ENCODE measurements around the gene CCDC34. TPM values are rescaled to one million over a fixed set of nuclear protein-coding genes. Genes with fewer than 3 reads are reported as not detected.
"Not testable (repeated sequence)": the region's sequence is repeated elsewhere in the genome, so short reads cannot be mapped to it uniquely, and the experiment has no call there.

The CCDC34 gene
- total RNA-seq, 1 donor from 2014 or later: 10.1 TPM

DNA sequence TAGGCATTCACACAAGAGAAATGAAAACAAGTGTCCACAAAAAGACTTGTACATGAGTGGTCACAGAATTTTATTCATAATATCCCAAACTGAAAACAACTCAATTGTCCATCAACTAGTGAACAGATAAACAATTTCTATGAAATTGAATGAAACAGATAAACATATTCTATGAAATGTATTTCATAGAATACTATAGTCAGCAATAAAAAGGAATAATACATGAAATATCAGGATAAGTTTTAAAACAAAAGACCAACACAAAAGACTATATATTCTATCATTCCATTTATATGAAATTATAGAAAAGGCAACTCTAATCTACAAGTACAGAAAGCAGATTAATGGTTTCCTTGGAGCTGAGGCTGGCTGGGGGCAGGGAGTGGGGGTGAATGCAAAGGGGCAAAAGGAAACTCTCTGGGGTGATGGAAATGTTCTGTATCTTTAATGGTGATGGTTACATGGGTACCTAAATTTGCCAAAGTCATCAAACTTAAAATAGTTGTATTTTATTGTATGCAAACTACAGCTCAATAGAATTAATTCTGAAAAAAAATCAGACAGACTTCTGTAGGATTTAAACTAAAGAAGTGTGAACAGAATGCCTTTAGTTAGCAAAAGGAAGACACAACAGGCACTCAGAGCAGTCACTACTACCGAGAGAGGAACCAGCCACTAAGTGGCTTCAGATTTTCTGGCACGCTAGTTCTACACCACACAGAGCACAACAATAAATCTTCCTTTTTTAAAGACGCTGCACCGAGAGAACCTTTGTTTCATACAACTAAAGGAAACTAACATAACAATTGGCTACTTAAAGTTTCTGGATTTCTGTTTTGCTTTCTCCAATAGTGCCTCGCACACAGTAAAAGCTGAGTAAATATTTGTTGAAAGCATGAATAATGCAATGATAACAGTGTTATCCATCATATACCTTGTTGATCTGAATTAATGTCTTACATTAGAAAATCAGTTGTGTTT is 15.4 kb downstream of the CCDC34 start:
- no peaks in the 10 kb centered on the region for H3K27me3 Mint-ChIP-seq
- H3K27ac Mint-ChIP-seq: no peak overlapping the region
- no peaks in the 10 kb centered on the region for H3K4me1 Mint-ChIP-seq
- DNase-seq: no peak
- no peak overlapping the region for H3K4me3 Mint-ChIP-seq
- no peaks in the 10 kb centered on the region for H3K9me3 Mint-ChIP-seq
- intact Hi-C loops (cut with micrococcal nuclease): no loop called here
- peaks cover 4% of the 10 kb centered on the region for H3K36me3 Mint-ChIP-seq (ENCODE audit: low read depth)

GRCh38 chr11:27339941-27340340 is 23.1 kb downstream of the CCDC34 start:
- no peak overlapping the region for H3K27ac Mint-ChIP-seq
- H3K36me3 Mint-ChIP-seq (ENCODE audit: low read depth): no peaks in the 10 kb centered on the region

DNA sequence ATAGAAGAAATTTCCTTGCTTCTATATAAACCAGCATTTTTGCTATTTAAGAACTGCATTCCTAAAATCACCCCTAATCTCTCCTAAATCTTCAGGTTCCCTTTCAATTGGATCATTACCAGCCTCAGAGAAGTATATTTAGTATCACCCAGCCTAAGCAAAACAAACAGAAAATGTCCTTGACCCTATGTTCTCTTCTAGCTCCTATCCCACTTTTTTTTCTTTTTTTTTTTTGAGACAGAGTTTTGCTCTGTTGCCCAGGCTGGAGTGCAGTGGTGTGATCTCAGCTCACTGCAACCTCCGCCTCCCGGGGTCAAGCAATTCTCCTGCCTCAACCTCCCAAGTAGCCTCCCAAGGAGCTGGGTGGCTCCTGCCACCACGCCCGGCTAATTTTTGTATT is 28.3 kb downstream of the CCDC34 start:
- H3K9me3 Mint-ChIP-seq; H3K27me3 Mint-ChIP-seq; DNase-seq; H3K4me3 Mint-ChIP-seq; H3K4me1 Mint-ChIP-seq; intact Hi-C loops (cut with micrococcal nuclease); H3K27ac Mint-ChIP-seq; H3K36me3 Mint-ChIP-seq (ENCODE audit: low read depth): not testable (repeated sequence)

More at GRCh38 chr11:27339941-27340340, 23.1 kb downstream of the CCDC34 start:
- intact Hi-C loops (cut with micrococcal nuclease): no loop called here
- no peaks in the 10 kb centered on the region for H3K27me3 Mint-ChIP-seq
- no peak overlapping the region for H3K4me3 Mint-ChIP-seq
- DNase-seq: no peak
- no peaks in the 10 kb centered on the region for H3K9me3 Mint-ChIP-seq
- no peaks in the 10 kb centered on the region for H3K4me1 Mint-ChIP-seq

DNA sequence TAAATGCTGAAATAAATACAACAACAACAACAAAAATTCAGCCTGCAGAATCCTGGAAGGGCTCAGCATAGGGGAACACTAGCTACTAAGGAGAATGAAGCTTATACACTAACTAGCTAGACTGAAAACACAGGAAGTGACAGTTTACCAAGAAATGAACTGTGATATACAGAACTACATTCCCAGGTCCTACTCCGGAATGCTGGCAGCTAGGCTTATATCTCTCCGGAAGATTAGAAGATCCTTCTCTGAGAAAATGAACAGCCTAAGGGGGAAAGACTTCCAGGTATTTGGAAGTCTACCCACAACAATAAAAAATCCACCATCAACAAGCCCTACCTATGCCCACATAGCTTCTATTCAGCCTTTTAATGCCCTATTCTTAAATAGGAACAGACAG is 31.0 kb downstream of the CCDC34 start:
- H3K27me3 Mint-ChIP-seq: no peaks in the 10 kb centered on the region
- no peak for DNase-seq
- intact Hi-C loops (cut with micrococcal nuclease): no loop called here
- H3K36me3 Mint-ChIP-seq (ENCODE audit: low read depth): no peaks in the 10 kb centered on the region
- H3K27ac Mint-ChIP-seq: no peak overlapping the region
- no peaks in the 10 kb centered on the region for H3K9me3 Mint-ChIP-seq
- no peaks in the 10 kb centered on the region for H3K4me1 Mint-ChIP-seq
- no peak overlapping the region for H3K4me3 Mint-ChIP-seq

DNA sequence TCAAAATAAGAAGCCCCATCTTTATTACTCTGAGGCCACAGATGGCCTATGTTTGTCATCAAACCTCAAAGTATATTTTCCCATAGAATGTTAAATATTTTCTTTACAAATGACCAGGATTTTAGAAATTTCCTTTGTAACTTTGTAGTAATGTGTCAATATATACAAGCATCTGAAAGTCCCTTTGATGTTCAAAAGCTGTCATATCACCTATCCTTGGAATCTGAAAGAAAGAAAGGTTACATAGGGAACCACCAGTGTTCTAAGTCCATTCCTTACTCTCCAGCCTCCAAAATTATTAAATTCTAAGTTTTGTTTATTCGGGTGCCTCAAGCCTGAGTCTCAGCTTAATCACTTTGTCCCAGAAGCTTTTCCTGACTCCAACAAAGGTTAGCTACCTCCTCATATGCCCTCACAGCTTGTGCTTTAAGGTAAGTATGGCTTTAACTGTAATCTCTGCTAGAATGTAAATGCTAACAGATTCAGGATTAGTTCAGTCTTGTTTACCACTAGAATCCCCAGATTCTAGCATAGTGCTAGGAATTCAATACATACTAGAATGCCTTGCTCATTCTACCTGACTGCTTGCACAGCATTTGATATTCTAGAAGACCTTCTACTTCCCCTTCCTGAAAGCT is 32.3 kb downstream of the CCDC34 start:
- Mint-ChIP-seq H3K4me1 (no peaks in the 10 kb centered on the region), H3K36me3 (ENCODE audit: low read depth) (no peaks in the 10 kb centered on the region), H3K9me3 (no peaks in the 10 kb centered on the region), H3K27me3 (no peaks in the 10 kb centered on the region), H3K27ac (no peak overlapping the region), H3K4me3 (no peak overlapping the region)
- intact Hi-C loops (cut with micrococcal nuclease): no loop called here
- DNase-seq: no peak

DNA sequence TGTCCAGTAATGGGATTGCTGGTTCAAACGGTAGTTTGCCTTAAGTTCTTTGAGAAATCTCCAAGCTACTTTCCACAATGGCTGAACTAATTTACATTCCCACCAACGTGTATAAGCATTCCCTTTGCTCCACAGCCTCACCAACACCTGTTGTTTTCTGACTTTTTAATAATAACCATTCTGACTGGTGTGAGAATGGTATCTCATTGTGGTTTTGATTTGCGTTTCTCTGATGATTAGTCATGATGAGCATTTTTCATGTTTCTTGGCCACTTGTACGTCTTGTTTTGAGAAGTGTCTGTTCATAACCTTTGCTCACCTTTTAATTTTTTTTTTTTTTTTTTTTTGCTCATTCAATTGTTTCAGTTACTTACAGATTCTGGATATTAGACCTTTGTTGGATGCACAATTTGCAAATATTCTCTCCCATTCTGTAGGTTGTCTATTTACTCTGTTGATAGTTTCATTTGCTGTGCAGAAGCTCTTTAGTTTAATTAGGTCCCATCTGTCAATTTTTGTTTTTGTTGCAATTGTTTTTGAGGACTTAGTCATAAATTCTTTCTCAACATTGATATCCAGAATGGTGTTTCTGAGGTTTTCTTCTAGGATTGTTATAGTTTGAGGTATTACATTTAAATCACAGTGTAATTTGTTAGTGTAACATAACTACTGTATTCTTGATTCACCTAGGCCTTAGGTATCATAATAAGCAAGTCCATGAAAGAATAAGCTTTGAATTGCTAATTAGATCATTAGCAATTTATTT is 33.0 kb downstream of the CCDC34 start:
- Mint-ChIP-seq H3K4me1 (no peaks in the 10 kb centered on the region), H3K27me3 (no peaks in the 10 kb centered on the region), H3K27ac (no peak overlapping the region), H3K9me3 (no peaks in the 10 kb centered on the region), H3K36me3 (ENCODE audit: low read depth) (no peaks in the 10 kb centered on the region), H3K4me3 (no peak overlapping the region)
- intact Hi-C loops (cut with micrococcal nuclease): no loop called here
- DNase-seq: no peak

GRCh38 chr11:27328614-27329013 is 34.4 kb downstream of the CCDC34 start:
- Mint-ChIP-seq H3K36me3 (ENCODE audit: low read depth) (no peaks in the 10 kb centered on the region), H3K4me1 (no peaks in the 10 kb centered on the region), H3K9me3 (no peaks in the 10 kb centered on the region), H3K27me3 (no peaks in the 10 kb centered on the region), H3K4me3 (no peak overlapping the region), H3K27ac (no peak overlapping the region)
- intact Hi-C loops (cut with micrococcal nuclease): no loop called here
- DNase-seq: no peak

DNA sequence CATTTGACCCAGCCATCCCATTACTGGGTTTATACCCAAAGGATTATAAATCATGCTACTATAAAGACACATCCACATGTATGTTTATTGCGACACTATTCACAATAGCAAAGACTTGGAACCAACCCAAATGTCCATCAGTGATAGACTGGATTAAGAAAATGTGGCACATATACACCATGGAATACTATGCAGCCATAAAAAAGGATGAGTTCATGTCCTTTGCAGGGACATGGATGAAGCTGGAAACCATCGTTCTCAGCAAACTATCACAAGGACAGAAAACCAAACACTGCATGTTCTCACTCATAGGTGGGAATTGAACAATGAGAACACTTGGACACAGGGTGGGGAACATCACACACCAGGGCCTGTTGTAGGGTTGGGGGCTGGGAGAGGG is 36.0 kb downstream of the CCDC34 start:
- H3K4me1 Mint-ChIP-seq; H3K27me3 Mint-ChIP-seq; H3K36me3 Mint-ChIP-seq (ENCODE audit: low read depth); H3K4me3 Mint-ChIP-seq; DNase-seq; H3K27ac Mint-ChIP-seq; intact Hi-C loops (cut with micrococcal nuclease); H3K9me3 Mint-ChIP-seq: not testable (repeated sequence)

DNA sequence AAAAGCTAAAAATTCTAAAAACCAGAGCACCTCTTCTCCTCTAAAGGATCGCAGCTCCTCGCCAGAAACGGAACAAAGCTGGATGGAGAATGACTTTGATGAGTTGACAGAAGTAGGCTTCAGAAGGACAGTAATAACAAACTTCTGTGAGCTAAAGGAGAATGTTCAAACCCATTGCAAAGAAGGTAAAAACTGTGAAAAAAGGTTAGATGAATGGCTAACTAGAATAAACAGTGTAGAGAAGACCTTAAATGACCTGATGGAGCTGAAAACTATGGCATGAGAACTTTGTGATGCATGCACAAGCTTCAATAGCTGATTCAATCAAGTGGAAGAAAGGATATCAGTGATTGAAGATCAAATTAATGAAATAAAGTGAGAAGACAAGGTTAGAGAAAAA is 40.8 kb downstream of the CCDC34 start:
- H3K9me3 Mint-ChIP-seq; H3K27me3 Mint-ChIP-seq; H3K4me1 Mint-ChIP-seq; DNase-seq; H3K36me3 Mint-ChIP-seq (ENCODE audit: low read depth); intact Hi-C loops (cut with micrococcal nuclease); H3K4me3 Mint-ChIP-seq; H3K27ac Mint-ChIP-seq: not testable (repeated sequence)

DNA sequence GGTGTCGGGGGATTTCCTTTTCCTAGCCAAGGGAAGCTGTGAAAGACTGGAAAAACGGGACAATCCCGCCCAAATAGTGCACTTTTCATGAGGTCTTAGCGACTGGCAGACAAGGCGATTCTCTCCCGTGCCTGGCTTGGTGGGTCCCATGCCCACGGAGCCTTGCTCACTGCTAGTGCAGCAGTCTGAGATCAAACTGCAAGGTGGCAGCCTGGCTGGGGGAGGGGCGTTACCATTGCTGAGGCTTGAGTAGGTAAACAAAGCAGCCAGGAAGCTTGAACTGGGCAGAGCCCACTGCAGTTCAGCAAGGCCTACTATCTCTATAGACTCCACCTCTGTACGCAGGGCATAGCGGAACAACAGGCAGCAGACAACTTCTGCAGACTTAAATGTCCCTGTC is 41.7 kb downstream of the CCDC34 start:
- intact Hi-C loops (cut with micrococcal nuclease); H3K27me3 Mint-ChIP-seq; H3K4me3 Mint-ChIP-seq; H3K27ac Mint-ChIP-seq; H3K4me1 Mint-ChIP-seq; H3K9me3 Mint-ChIP-seq; DNase-seq; H3K36me3 Mint-ChIP-seq (ENCODE audit: low read depth): not testable (repeated sequence)

GRCh38 chr11:27319072-27319471 is 43.9 kb downstream of the CCDC34 start:
- Mint-ChIP-seq H3K27ac (no peak overlapping the region), H3K9me3 (no peaks in the 10 kb centered on the region), H3K36me3 (ENCODE audit: low read depth) (no peaks in the 10 kb centered on the region), H3K27me3 (no peaks in the 10 kb centered on the region), H3K4me3 (no peak overlapping the region), H3K4me1 (peaks cover 8% of the 10 kb centered on the region)
- intact Hi-C loops (cut with micrococcal nuclease): loop anchor here (1.0 to 2.0 kb wide), 4 partner anchors 18 to 187 kb away; partner anchors contain the start of genes CCDC34 and LIN7C
- no peak for DNase-seq

- Mint-ChIP-seq H3K27me3 (peaks cover under 1% of the 10 kb centered on the region), H3K4me1 (peaks cover 8% of the 10 kb centered on the region), H3K27ac (no peak overlapping the region), H3K9me3 (no peaks in the 10 kb centered on the region), H3K4me3 (no peak overlapping the region), H3K36me3 (ENCODE audit: low read depth) (no peaks in the 10 kb centered on the region)
- intact Hi-C loops (cut with micrococcal nuclease): loop anchor here (2.0 kb wide), 1 partner anchor 71 kb away; no protein-coding TSS in a partner anchor
- no peak for DNase-seq
Measured at GRCh38 chr11:27317751-27318150, 45.3 kb downstream of the CCDC34 start.

- intact Hi-C loops (cut with micrococcal nuclease): no loop called here
- Mint-ChIP-seq H3K27me3 (peaks cover 2% of the 10 kb centered on the region), H3K4me3 (no peak overlapping the region), H3K27ac (no peak overlapping the region), H3K9me3 (no peaks in the 10 kb centered on the region), H3K36me3 (ENCODE audit: low read depth) (no peaks in the 10 kb centered on the region), H3K4me1 (peaks cover 8% of the 10 kb centered on the region)
- no peak for DNase-seq
Measured at GRCh38 chr11:27315836-27316235, 47.2 kb downstream of the CCDC34 start.

Data from activated CD4-positive, alpha-beta T cell treated with anti-CD3 and anti-CD28 coated beads, Interleukin-2, amount 10 ng/mL, durations not matched to agents 24 days and 14 days (primary cell).